SK-N-MC (cell line): ENCODE data around the gene CCN5.

ENCODE experiments used
- EZH2 ChIP-seq: fragments of 200-600 bp; sonication (generic); IDR thresholded peaks from one replicate; pipeline ENCODE4 v1.6.1; 2017; ENCODE audit warnings: antibody characterized with exemption
- POLR2AphosphoS5 ChIP-seq: IDR thresholded peaks from 2 replicates; pipeline ENCODE4 v1.6.1; 2012; ENCODE audit warnings: mild to moderate bottlenecking, low read depth, low read length, borderline replicate concordance

DNA sequence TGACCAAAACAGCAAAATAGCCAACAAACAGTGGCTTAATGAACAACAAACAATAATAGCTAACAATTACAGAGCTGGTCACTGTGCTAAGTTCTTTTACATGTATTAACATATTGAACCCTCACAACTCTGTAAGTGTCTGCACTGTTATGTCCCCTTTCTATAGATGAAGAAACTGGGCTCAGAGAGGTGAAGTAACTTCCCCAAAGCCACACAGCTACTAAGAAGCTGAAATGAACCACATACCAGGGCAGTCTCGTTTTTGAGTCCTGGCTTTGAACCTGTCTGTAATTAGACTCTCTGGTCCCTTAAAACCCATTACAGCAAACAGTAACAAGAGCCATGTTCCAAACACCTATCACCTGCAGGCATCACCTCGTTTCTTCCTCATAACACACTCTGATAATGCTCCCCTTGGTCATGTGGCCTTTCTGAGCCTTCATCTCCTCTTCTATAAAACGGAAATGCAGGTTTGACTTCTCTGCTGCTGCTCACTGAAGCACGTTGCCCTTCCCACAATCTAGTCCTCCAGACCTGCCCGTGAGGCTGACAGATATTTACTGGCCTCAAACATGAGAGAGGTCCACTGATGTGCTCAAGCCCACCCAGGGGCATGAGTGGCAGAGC is 53.8 kb downstream of the CCN5 start:
- TF ChIP-seq EZH2 = no peak
- TF ChIP-seq POLR2AphosphoS5 = no peak
